Measurements from ENCODE around the gene NELFB. TPM values are rescaled to one million over a fixed set of nuclear protein-coding genes. Genes with fewer than 3 reads are reported as not detected.

Gene NELFB
- total RNA-seq, 1 experiment from 2014 or later: 71.7 TPM

DNA sequence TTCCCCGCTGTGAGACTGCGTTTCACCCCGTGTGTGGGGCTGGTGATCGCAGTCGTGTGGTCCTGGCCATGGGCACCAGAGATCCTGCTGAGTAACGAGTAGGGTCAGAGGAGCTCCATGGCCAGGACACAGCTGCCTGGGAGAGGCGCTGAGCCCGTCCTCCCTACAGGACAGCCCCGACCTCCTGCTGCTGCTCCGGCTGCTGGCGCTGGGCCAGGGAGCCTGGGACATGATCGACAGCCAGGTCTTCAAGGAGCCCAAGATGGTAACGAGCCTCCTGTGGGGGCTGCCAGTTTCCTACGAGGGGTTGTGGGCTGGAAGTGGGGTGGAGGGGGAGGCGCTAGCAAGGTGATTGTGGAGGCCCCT lies 11.0 kb downstream of the NELFB start:
- Histone ChIP-seq H3K18ac (ENCODE audit: insufficient read length, low read depth, low read length) (no peak overlapping the region), H3K4ac (ENCODE audit: low read depth, low read length) (no peak overlapping the region), H3K79me1 (ENCODE audit: insufficient read depth, low read depth, low read length, poor library complexity, severe bottlenecking) (no peaks in the 10 kb centered on the region), H3K4me2 (ENCODE audit: insufficient read depth, insufficient read length, low read length) (no peak overlapping the region), H4K5ac (ENCODE audit: insufficient read length, low read depth, low read length) (no peak overlapping the region), H2AFZ (ENCODE audit: low read length) (no peak overlapping the region), H3K23me2 (ENCODE audit: insufficient read length, low read depth, low read length, poor library complexity, severe bottlenecking) (no peaks in the 10 kb centered on the region), H3K4me1 (ENCODE audit: insufficient read depth, low read length) (no peaks in the 10 kb centered on the region), H4K8ac (replicated peaks; ENCODE audit: insufficient read length, low read depth, low read length) (no peak overlapping the region), H2AK5ac (ENCODE audit: insufficient read length, low read length) (no peak overlapping the region), H2BK20ac (ENCODE audit: low read depth, low read length, poor library complexity, severe bottlenecking) (no peak overlapping the region), H3T11ph (ENCODE audit: low read length) (no peak overlapping the region), H2BK15ac (ENCODE audit: low read depth, low read length) (no peak overlapping the region), H3K14ac (ENCODE audit: insufficient read depth, low read length) (no peak overlapping the region), H3K27ac (ENCODE audit: insufficient read length, low read depth, low read length) (no peak overlapping the region), H2BK120ac (ENCODE audit: low read depth, low read length, poor library complexity, severe bottlenecking) (no peak overlapping the region), H3K23ac (ENCODE audit: insufficient read length, low read depth, low read length) (no peak overlapping the region), H2BK12ac (ENCODE audit: insufficient read length, low read depth, low read length) (no peak overlapping the region), H3K79me2 (ENCODE audit: insufficient read depth, low read length) (no peaks in the 10 kb centered on the region), H4K20me1 (ENCODE audit: control insufficient read depth, insufficient read depth, insufficient read length) (no peaks in the 10 kb centered on the region), H3K56ac (ENCODE audit: insufficient read length, low read depth, low read length) (no peak overlapping the region), H3K9ac (ENCODE audit: extremely low read depth, insufficient read length, low read length) (no peak overlapping the region), H3K9me3 (ENCODE audit: control insufficient read depth, low read depth, low read length) (no peaks in the 10 kb centered on the region), H4K91ac (ENCODE audit: insufficient read length, low read depth, low read length) (no peak overlapping the region), H2BK5ac (ENCODE audit: insufficient read length, low read length) (no peak overlapping the region), H3K27me3 (ENCODE audit: insufficient read depth, low read length) (no peaks in the 10 kb centered on the region)
- TF ChIP-seq, protein P1, sequence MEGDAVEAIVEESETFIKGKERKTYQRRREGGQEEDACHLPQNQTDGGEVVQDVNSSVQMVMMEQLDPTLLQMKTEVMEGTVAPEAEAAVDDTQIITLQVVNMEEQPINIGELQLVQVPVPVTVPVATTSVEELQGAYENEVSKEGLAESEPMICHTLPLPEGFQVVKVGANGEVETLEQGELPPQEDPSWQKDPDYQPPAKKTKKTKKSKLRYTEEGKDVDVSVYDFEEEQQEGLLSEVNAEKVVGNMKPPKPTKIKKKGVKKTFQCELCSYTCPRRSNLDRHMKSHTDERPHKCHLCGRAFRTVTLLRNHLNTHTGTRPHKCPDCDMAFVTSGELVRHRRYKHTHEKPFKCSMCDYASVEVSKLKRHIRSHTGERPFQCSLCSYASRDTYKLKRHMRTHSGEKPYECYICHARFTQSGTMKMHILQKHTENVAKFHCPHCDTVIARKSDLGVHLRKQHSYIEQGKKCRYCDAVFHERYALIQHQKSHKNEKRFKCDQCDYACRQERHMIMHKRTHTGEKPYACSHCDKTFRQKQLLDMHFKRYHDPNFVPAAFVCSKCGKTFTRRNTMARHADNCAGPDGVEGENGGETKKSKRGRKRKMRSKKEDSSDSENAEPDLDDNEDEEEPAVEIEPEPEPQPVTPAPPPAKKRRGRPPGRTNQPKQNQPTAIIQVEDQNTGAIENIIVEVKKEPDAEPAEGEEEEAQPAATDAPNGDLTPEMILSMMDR (conservative IDR thresholded peaks at IDR 0.05): no peak
- H3K27ac Mint-ChIP-seq: no peak overlapping the region
- DNase-seq: no peak
- WGBS (ENCODE audit: extremely low coverage, insufficient read length, low lambda C conversion rate): no CpG with 5 or more reads among the region's 15 CpGs
- no peaks in the 10 kb centered on the region; the same call in 1 of the 2 replicates for H3K27me3 Mint-ChIP-seq (ENCODE audit: low read depth)
- peaks cover 10 to 55% (median 42%) of the 10 kb centered on the region in 3 experiments; a peak in 6 of 7 replicates for H3K36me3 Mint-ChIP-seq (ENCODE audit: insufficient read depth in 1 of 3, low read depth in 3 of 3)
- H3K9me3 Mint-ChIP-seq: no peaks in the 10 kb centered on the region; a peak in 1 of 5 replicates
- no peak overlapping the region for H3K4me3 Mint-ChIP-seq
- H3K4me1 Mint-ChIP-seq: 0 out of 4 replicates have a peak, but pooled peaks cover 0 to 3% of the 10 kb centered on the region in 2 experiments

All from H9 (cell line).